ENCODE results near the gene TCAP.
"Not testable (repeated sequence)": the region's sequence is repeated elsewhere in the genome, so short reads cannot be mapped to it uniquely, and the experiment has no call there.

Gene TCAP

DNA sequence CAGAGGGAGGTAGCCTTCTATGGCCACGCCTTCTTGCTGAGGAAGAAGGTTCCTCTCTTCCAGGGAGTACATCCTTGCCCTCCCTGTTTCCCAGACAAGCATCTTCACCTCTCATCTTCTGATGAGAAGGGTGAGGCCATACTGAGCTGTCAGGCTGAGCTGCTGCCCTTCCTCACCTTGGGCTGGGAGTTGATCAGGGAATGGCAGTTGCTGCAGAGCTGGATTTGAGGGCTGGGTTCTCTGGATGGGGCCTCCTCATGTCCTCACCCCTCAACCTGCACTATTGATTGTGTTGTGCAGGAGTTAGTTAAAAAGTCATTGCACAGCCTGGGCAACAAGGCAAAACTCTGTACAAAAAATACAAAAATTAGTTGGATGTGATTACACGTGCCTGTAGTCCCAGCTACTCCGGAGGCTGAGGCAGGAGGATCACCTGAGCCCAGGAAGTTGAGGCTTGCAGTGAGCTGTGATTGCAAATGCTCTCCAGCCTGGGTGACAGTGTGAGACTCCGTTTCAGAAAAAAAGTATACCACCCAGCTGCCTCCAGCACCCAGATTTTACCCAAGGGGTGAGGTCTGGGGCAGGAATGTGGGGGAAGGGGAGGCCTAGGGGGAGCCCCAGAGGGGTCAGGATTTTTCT lies 36.8 kb downstream of the TCAP start:
- no peak for FAIRE-seq
- DNase-seq (ENCODE audit: insufficient read length, low spot score) = no peak

DNA sequence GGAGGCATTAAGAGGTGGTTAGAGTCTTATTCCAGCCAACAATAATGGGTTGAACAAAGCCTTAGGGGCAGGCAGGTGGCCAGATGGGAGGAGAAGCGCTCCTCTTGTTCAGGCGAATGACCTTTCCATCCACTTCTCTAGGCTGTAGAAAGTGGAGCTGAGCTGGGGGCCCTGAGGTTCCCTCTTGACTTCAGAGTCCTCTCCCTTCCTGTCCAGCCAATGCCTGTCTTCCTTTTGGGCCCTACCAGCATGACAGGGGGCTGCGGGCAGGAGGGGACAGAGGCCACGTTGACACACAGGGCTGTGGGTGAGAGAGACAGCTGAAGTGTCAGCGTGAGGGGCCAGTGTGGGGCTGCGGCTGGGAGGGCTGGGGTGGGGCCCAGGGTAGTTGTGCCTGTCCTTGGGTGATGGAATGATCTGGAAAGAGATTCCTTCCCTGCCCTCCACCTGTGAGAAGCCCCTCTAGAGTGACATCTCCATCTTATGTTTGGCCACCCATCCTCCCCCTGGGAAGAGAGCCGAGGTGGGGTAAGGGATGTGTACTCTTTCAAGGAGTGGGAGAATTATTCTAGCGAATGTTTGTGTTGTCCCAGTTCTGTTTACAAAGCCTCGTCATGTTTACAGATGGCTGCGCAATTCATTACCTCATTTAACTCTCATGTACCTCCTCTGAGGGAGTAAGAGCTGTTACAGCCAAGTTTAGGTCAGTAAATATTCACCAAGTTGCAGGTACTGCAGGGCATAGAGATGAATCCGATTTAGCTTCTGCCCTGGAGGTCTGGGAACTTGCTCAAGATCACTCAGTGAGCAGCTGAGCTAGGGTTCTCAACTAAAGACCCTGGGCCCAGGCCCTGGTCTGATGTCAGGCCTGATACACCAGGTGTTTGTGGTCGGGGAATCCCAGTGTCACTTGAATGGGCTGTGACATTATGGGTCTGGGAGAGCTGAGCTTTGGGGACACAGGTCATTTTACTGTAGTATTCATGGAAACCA lies 38.0 kb downstream of the TCAP start:
- DNase-seq (ENCODE audit: insufficient read length, low spot score) (peak; percentile 44), FAIRE-seq (peak; percentile 11)

DNA sequence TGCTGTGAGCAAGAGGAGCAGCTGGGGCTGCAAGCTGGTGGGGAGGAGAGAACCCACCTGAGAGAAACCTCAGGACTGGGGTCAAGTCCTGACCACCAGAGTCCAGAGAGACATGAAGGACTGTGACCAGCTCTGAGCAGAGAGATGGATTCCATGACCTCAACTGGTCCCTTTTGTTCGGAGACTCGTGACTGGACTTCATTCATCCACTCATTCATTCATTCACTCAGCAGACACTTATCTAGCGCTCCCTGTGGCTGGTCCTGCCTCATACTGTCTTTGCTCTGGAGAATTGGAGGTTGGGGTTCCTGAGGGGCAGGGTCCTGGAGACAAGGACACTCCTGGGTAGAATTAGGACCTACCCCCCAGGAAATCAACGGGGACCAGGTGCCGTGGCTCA lies 38.8 kb downstream of the TCAP start:
- FAIRE-seq = no peak
- DNase-seq (ENCODE audit: insufficient read length, low spot score) = no peak

DNA sequence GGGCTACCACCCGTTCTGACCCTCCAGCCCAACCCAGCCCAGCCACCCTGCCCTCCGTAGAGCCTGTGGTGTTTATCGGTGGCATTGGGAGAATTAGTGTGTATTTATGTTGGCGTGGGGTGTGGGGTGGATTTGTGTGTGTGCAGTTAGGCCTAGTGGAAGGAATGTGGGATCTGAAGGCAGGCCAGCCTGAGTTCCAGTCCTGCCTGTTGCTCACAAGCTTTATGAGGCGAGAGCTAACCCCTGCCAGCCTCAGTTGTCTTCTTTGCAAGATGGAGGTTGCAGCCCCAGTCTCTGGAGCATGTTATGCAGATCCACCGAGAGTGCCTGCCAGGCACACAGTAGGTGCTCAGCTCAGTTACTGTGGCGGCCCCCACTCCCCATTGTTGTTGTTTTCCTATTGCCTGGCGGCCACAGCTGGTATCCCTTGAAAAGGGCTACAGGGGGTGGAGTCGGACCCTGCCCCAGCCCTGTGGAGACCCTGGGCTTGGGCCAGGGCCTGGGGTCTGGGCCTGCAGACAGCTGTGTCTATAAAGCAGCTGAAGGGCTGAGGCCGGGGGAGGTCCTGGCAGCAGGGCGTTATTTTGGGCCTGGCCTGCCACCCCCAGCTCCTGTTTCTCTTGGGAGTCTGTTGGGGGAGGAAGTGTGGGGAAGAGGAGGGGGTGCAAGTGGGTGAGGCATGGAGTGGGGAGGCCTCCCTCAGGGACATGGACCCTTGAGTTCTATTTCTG lies 39.8 kb downstream of the TCAP start:
- FAIRE-seq (no peak), DNase-seq (ENCODE audit: insufficient read length, low spot score) (no peak)

DNA sequence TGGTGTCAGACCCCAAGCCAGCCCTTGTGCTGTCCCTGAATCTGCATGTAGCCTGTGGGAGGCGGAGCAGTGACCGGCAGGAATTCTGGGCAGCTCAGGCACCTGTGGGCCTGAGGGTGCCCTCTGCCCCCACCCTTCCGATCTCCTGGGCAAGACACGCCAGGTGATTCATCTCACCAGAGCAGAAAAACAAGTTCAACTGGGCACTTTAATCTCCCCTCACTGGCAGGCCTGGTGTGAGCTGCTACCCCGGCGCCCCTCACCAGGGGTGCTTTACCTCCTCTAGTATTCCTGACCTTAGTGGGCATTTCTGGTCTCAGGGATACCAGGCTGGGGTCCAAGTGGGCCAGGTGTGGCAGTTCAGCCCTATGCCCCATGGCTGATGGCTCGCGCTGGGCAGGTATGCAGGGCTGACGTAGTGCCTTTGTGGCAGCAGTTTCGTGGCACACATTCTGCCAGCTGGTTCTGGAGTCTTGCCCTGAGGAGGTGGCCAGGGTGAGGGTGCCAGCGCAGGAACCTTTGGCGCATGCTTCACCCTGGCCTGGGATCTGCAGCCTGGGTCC lies 40.7 kb downstream of the TCAP start:
- no peak for DNase-seq (ENCODE audit: insufficient read length, low spot score)
- no peak for FAIRE-seq

DNA sequence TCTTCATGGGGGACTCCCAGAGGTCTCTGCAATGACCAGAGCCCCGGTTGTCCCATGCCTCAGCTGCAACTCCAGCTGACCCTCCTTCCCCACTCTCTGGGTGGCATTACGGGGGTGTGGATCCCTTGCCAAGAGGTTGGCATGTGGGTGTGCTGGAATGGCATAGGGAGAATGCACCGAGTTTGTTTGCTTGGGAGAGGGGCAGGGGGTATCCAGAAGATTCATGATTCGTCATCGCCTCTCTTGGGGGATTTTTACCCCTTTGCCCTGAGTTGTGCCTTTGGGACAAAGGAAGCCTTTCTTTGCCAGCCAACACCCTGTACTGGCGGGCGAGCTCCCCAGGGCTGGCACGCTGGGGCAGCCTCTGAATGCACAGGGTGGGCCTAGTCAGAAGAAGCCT lies 41.2 kb downstream of the TCAP start:
- FAIRE-seq = no peak
- DNase-seq (ENCODE audit: insufficient read length, low spot score) = no peak

DNA sequence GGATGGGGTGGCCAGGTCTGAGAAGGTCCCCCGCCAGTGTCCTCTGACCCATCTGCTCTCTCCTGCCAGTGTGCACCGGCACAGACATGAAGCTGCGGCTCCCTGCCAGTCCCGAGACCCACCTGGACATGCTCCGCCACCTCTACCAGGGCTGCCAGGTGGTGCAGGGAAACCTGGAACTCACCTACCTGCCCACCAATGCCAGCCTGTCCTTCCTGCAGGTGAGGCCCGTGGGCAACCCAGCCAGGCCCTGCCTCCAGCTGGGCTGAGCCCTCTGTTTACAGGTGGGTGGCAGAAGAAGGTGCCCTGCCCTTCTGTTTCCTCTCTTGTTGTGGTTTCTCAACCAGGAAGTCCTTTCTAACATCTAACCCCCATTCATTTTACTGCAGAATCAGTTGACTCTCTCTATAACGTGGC lies 41.8 kb downstream of the TCAP start:
- no peak for FAIRE-seq
- no peak for DNase-seq (ENCODE audit: insufficient read length, low spot score)

DNA sequence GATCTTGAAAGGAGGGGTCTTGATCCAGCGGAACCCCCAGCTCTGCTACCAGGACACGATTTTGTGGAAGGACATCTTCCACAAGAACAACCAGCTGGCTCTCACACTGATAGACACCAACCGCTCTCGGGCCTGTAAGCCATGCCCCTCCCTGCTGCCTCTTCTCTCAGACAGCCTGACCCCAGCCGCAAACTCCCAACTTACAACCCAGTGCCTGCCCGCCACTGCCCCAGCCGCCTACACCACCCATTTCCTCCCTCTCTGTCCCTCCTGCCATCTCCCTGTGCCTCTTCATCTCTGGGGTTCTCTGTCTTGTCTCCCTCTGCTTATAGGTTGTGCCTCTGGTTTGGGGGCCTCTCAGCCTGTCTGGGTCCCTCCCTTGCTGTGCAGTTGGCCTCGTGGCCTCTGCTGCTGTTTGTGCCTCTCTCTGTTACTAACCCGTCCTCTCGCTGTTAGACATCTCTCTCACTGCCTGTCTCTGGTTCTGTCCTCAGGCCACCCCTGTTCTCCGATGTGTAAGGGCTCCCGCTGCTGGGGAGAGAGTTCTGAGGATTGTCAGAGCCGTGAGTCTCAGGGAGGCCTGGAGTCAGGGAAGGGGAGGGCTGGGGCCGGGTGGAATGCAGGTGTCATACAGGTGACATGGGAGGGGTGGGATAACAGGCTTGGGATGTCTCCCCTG lies 44.3 kb downstream of the TCAP start:
- DNase-seq (ENCODE audit: insufficient read length, low spot score) (no peak), FAIRE-seq (no peak)

DNA sequence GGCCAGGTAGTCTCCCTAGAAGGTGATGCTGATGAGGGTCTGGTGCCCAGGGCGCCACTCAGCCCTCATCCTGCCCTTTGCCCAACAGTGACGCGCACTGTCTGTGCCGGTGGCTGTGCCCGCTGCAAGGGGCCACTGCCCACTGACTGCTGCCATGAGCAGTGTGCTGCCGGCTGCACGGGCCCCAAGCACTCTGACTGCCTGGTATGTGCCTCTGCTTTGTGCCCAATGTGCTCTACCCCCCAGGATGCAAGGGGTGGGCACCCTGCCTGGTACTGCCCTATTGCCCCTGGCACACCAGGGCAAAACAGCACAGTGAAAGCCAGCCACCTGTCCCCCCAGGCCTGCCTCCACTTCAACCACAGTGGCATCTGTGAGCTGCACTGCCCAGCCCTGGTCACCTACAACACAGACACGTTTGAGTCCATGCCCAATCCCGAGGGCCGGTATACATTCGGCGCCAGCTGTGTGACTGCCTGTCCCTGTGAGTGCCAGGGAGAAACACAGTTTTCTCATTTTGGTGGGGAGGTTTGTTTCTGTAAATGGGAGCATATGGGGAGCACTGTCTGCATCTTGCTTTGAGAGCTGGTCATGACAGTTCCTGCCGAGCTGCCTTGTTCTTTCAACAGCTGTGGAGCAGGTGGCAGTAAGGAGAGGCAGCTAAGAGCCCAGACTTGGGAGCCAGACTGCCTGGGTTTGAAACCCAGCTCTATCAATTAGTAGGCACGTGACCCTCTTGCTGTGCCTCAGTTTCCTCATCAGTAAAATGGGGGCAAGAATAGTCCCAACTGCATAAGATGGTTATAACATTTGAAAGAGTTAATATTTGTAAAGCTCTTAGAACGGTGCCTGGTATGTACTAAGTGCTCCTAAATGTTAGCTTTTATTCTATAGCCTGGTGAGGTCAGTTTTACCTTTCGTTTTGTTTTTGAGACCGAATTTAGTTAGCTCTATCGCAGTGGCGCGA lies 45.1 kb downstream of the TCAP start:
- DNase-seq (ENCODE audit: insufficient read length, low spot score) (no peak), FAIRE-seq (no peak)

DNA sequence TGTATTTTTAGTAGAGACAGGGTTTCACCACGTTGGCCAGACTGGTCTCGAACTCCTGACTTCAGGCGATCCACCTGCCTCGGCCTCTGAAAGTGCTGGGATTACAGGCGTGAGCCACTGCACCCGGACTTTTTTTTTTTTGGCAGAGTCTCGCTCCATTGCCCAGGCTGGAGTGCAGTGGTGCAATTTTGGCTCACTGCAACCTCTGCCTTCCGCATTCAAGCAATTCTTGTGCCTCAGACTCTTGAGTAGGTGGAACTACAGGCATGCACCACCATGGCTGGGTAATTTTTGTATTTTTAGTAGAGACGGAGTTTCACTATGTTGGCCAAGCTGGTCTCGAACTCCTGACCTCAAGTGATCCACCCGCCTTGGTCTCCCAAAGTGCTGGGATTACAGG lies 45.9 kb downstream of the TCAP start:
- FAIRE-seq; DNase-seq (ENCODE audit: insufficient read length, low spot score): not testable (repeated sequence)

DNA sequence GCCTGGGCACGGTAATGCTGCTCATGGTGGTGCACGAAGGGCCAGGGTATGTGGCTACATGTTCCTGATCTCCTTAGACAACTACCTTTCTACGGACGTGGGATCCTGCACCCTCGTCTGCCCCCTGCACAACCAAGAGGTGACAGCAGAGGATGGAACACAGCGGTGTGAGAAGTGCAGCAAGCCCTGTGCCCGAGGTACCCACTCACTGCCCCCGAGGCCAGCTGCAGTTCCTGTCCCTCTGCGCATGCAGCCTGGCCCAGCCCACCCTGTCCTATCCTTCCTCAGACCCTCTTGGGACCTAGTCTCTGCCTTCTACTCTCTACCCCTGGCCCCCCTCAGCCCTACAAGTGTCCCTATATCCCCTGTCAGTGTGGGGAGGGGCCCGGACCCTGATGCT lies 46.7 kb downstream of the TCAP start:
- DNase-seq (ENCODE audit: insufficient read length, low spot score) (no peak), FAIRE-seq (no peak)

DNA sequence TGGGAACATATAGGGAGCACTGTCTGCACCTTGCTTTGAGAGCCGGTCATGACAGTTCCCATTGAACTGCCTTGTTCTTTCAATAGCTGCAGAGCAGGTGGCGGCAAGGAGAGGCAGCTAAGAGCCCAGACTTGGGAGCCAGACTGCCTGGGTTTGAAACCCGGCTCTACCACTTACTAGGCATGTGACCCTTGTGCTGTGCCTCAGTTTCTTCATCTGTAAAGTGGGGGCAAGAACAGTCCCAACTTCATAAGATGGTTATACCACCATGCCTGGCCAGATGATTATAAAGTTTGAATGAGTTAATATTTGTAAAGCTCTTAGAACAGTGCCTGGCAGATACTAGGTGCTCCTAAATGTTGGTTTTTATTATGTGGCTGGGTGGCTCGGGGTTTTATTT lies 49.1 kb downstream of the TCAP start:
- DNase-seq (ENCODE audit: insufficient read length, low spot score) (no peak), FAIRE-seq (no peak)

DNA sequence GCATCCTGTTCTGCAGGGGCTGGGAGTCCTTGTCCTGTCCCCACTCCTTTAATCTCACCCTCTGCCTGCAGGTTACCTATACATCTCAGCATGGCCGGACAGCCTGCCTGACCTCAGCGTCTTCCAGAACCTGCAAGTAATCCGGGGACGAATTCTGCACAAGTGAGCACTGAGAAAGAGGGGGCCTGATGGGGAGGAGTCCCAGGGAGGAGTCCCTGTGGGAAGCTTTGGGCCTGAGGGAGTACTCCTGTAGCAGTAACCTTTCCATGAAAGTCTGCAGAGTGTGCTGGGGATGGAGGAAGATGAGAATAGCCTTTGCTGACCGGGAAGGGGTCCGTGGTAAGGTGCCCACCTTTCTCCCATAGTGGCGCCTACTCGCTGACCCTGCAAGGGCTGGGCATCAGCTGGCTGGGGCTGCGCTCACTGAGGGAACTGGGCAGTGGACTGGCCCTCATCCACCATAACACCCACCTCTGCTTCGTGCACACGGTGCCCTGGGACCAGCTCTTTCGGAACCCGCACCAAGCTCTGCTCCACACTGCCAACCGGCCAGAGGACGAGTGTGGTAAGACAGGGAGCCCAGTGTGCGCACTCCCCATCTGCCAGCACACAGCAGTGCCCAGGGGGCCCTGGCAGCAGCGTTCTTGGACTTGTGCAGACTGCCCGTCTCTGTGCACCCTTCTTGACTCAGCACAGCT lies 50.4 kb downstream of the TCAP start:
- no peak for FAIRE-seq
- DNase-seq (ENCODE audit: insufficient read length, low spot score) = no peak

Data from GM19239 (cell line).